Esophagus squamous epithelium (tissue), 5 donors: ENCODE results near the gene NCOR1. TPM values are rescaled to one million over a fixed set of nuclear protein-coding genes. Genes with fewer than 3 reads are reported as not detected.
"Not testable (repeated sequence)": the region's sequence is repeated elsewhere in the genome, so short reads cannot be mapped to it uniquely, and the experiment has no call there.

Source experiments
- DNase-seq: peaks from one replicate; lab custom pipeline; 2025; lab: John Stamatoyannopoulos, UW
- H3K27ac ChIP-seq, 4 donors: fragments of 200-600 bp; sonication (generic); one replicate each; pipeline ENCODE4 v1.5.1; 2016 to 2019; ENCODE audit warnings: mild to moderate bottlenecking in 1 of 4
- H3K27me3 ChIP-seq, 4 donors: fragments of 200-600 bp; sonication (generic); 1 replicate in 3 of 4; 2 replicates in 1 of 4; pipeline versions ENCODE4 v1.5.1 to v1.6.0; 2017 to 2021; ENCODE audit warnings: antibody characterized with exemption in 1 of 4
- H3K36me3 ChIP-seq, 3 donors: fragments of 200-600 bp; sonication (generic); one replicate each; pipeline ENCODE4 v1.5.1; 2016 to 2019
- H3K4me1 ChIP-seq, 3 donors: fragments of 200-600 bp; sonication (generic); one replicate each; pipeline ENCODE4 v1.5.1; 2017 to 2019
- H3K4me3 ChIP-seq, 4 donors: fragments of 200-600 bp; sonication (generic); 1 replicate in 3 of 4; 2 replicates in 1 of 4; pipeline ENCODE4 v1.5.1; 2016 to 2019; ENCODE audit warnings: mild to moderate bottlenecking in 2 of 4, moderate library complexity in 1 of 4
- H3K9me3 ChIP-seq, 3 donors: fragments of 200-600 bp; sonication (generic); one replicate each; pipeline ENCODE4 v1.5.1; 2016 to 2019
- CTCF ChIP-seq, 6 experiments: fragments of 450-650 bp in 4 of 6; fragments of 200-600 bp in 2 of 6; sonication (generic) in 2 of 6; IDR thresholded peaks; one replicate each; pipeline ENCODE4 v1.5.1; 2016 to 2019; ENCODE audit warnings: antibody characterized with exemption in 6 of 6, mild to moderate bottlenecking in 4 of 6, moderate library complexity in 4 of 6
- POLR2A ChIP-seq, 4 donors: fragments of 450-650 bp; IDR thresholded peaks; one replicate each; pipeline ENCODE4 v1.6.1; 2017; ENCODE audit warnings: antibody characterized with exemption in 4 of 4, mild to moderate bottlenecking in 4 of 4, moderate library complexity in 3 of 4
- WGBS, 2 donors: methylation state at CpG; one replicate each; pipeline ENCODE4 v1.1.5; 2018; 5-methylcytosine and 5-hydroxymethylcytosine counted together
- intact Hi-C: fragments of 100-400 bp; cut with DNase I; formaldehyde crosslinking; loops from one replicate; pipeline ENCODE4 v1.15.0; 2022
- total RNA-seq, 4 donors: library from RNA; depleted of rRNA; stranded (reverse); fragments of >200 nt; gene quantifications; one replicate each; pipeline ENCODE4 v1.1.0, GENCODE V29; 2016
- donor health status: DM: yes; HTN: yes; CAD: no.

Gene NCOR1
- total RNA-seq, 4 donors from 2014 or later: 52.5 to 188 (median 76.8) TPM

GRCh38 chr17:16215002-16215272 is 397 bp downstream of the NCOR1 start:
- H3K4me3 ChIP-seq: peak overlapping the region; percentile 79 to 98 (median 86)
- no CpG with 5 or more reads among the region's 27 CpGs for WGBS, 2 donors
- H3K36me3 ChIP-seq: peaks cover 0 to 10% (median 0%) of the 10 kb centered on the region in 3 donors
- H3K9me3 ChIP-seq: no peaks in the 10 kb centered on the region
- TF ChIP-seq POLR2A (IDR thresholded peaks at IDR 0.05) (no peak), CTCF (IDR thresholded peaks at IDR 0.05) (no peak)
- peaks cover 10 to 74% (median 23%) of the 10 kb centered on the region in 3 donors for H3K4me1 ChIP-seq
- intact Hi-C loops: no loop called here
- no peaks in the 10 kb centered on the region for H3K27me3 ChIP-seq
- no peak for DNase-seq
- H3K27ac ChIP-seq: peak overlapping the region; percentile 89 to 97 (median 94)

GRCh38 chr17:16214190-16215001 is 938 bp downstream of the NCOR1 start:
- H3K27me3 ChIP-seq: no peaks in the 10 kb centered on the region
- peak overlapping the region; percentile 89 to 97 (median 94) for H3K27ac ChIP-seq
- TF ChIP-seq CTCF (IDR thresholded peaks at IDR 0.05) (no peak), POLR2A (IDR thresholded peaks at IDR 0.05) (no peak)
- peak overlapping the region; percentile 79 to 98 (median 86) for H3K4me3 ChIP-seq
- no peaks in the 10 kb centered on the region for H3K9me3 ChIP-seq
- H3K36me3 ChIP-seq: peaks cover 0 to 6% (median 0%) of the 10 kb centered on the region in 3 donors
- DNase-seq: no peak
- intact Hi-C loops: no loop called here
- 1 to 5% methylated on average over 9 to 16 of the region's 16 CpGs for WGBS, 2 donors
- peaks cover 10 to 72% (median 23%) of the 10 kb centered on the region in 3 donors for H3K4me1 ChIP-seq

DNA sequence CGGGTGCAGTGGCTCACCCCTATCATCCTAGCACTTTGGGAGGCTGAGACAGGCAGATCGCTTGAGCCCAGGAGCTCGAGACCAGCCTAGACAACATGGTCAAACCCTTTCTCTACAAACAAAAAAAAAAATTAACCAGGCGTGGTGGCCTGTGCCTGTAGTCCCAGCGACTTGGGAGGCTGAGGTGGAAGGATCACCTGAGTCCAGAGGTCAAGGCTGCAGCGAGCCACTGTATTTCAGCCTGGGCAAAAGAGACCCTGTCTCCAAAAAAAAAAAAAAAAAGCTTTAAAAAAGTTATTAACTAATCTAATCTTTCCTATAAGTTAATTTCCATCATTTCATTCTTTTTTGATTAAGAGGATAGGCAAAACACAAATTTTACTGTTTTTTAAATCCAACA is 2.5 kb downstream of the NCOR1 start:
- H3K27me3 ChIP-seq: no peaks in the 10 kb centered on the region
- no peak for DNase-seq
- H3K4me3 ChIP-seq: no peak overlapping the region
- no peak overlapping the region for H3K27ac ChIP-seq
- peaks cover 10 to 56% (median 18%) of the 10 kb centered on the region in 3 donors for H3K4me1 ChIP-seq
- intact Hi-C loops: no loop called here
- no peak for TF ChIP-seq CTCF (IDR thresholded peaks at IDR 0.05)
- no peak for TF ChIP-seq POLR2A (IDR thresholded peaks at IDR 0.05)
- H3K9me3 ChIP-seq: no peaks in the 10 kb centered on the region
- no peaks in the 10 kb centered on the region for H3K36me3 ChIP-seq
- WGBS, 2 donors: 73 to 86% methylated on average over 5 to 6 of the region's 6 CpGs

DNA sequence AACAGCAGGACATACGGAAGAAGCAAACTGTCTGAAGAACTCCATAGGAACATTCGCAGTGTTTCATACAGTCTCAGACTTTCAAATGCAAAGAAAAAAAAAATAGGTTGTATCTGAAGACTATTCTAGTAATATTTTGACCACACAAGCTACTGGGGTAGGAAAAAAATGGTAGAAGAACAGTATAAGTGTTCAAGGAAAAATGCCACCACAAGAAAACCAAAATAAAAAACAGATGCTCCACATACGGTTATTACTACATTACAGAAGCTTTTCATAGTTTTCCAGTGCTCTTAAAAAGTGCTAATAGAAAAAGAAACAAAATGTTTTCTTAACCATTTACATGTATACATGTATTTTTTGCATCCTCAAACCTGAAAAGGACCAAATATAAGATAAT is 3.7 kb downstream of the NCOR1 start:
- Histone ChIP-seq H3K9me3 (no peaks in the 10 kb centered on the region), H3K4me3 (no peak overlapping the region), H3K27ac (no peak overlapping the region), H3K4me1 (peaks cover 10 to 47% (median 15%) of the 10 kb centered on the region in 3 donors), H3K36me3 (no peaks in the 10 kb centered on the region), H3K27me3 (no peaks in the 10 kb centered on the region)
- DNase-seq: no peak
- intact Hi-C loops: no loop called here
- 73 to 83% methylated on average over 3 of the region's 3 CpGs for WGBS, 2 donors
- TF ChIP-seq POLR2A (IDR thresholded peaks at IDR 0.05): no peak
- TF ChIP-seq CTCF (IDR thresholded peaks at IDR 0.05): no peak

GRCh38 chr17:16204763-16205162 is 10.6 kb downstream of the NCOR1 start:
- H3K4me3 ChIP-seq, H3K27me3 ChIP-seq, H3K27ac ChIP-seq, DNase-seq, H3K9me3 ChIP-seq, intact Hi-C loops, H3K36me3 ChIP-seq: not testable (repeated sequence)
- WGBS, 2 donors: 55 to 68% methylated on average over 6 of the region's 6 CpGs
- peaks cover 3 to 58% (median 40%) of the 10 kb centered on the region in 3 donors for H3K4me1 ChIP-seq

GRCh38 chr17:16202554-16203500 is 12.5 kb downstream of the NCOR1 start:
- H3K36me3 ChIP-seq, DNase-seq, H3K27me3 ChIP-seq, H3K9me3 ChIP-seq, H3K4me3 ChIP-seq, intact Hi-C loops: not testable (repeated sequence)
- Histone ChIP-seq H3K27ac (peak overlapping the region in 3 of 4 donors; percentile 53 to 79 (median 53)), H3K4me1 (peaks cover 8 to 74% (median 46%) of the 10 kb centered on the region in 3 donors)
- 43 to 47% methylated on average over 5 of the region's 5 CpGs for WGBS, 2 donors

GRCh38 chr17:16201693-16202131 is 13.6 kb downstream of the NCOR1 start:
- peaks cover 8 to 74% (median 46%) of the 10 kb centered on the region in 3 donors for H3K4me1 ChIP-seq
- H3K27me3 ChIP-seq, H3K9me3 ChIP-seq, H3K4me3 ChIP-seq, DNase-seq, intact Hi-C loops: not testable (repeated sequence)
- H3K27ac ChIP-seq: peak overlapping the region in 1 of 4 donors; percentile 9
- 74 to 80% methylated on average over 10 to 11 of the region's 13 CpGs for WGBS, 2 donors
- H3K36me3 ChIP-seq: peaks cover 0 to 16% (median 4%) of the 10 kb centered on the region in 3 donors
